A673 (cell line): ENCODE measurements around the gene NPAP1. TPM values are rescaled to one million over a fixed set of nuclear protein-coding genes. Genes with fewer than 3 reads are reported as not detected.

Source experiments
- BruUV-seq: library from RNA; stranded (reverse); fragments of 400-500 nt; replicated peaks from 2 replicates; lab custom pipeline; 2021; lab: Mats Ljungman, UMichigan
- CTCF ChIA-PET: fragments of 300-600 bp; sonication (Branson Sonifier 250); formaldehyde crosslinking; loops from one replicate; lab custom pipeline; 2022; ENCODE audit warnings: antibody characterized with exemption; lab: Charles Lee
- POLR2A ChIA-PET: fragments of 300-600 bp; sonication (Branson Sonifier 250); formaldehyde crosslinking; loops from one replicate; lab custom pipeline; 2022; ENCODE audit warnings: antibody characterized with exemption; ENCODE audit not compliant: low non-redundant PET; lab: Charles Lee
- DNase-seq: peaks from one replicate; pipeline ENCODE4 v3.0.0-alpha.2; 2015; ENCODE audit warnings: low spot score
- H3K27ac ChIP-seq: fragments of 200-600 bp; sonication (generic); 2 replicates; pipeline ENCODE4 v1.5.1; 2016; ENCODE audit warnings: mixed run types, low read depth, mild to moderate bottlenecking, mixed read lengths, antibody characterized with exemption, low read length; ENCODE audit not compliant: poor library complexity, severe bottlenecking
- H3K27me3 ChIP-seq: fragments of 200-600 bp; sonication (generic); replicated peaks from 2 replicates; pipeline ENCODE4 v1.6.1; 2017; ENCODE audit warnings: mixed run types, low read depth, mild to moderate bottlenecking, mixed read lengths, antibody characterized with exemption, low read length; ENCODE audit not compliant: insufficient read depth, poor library complexity
- H3K36me3 ChIP-seq: fragments of 200-600 bp; sonication (generic); 2 replicates; pipeline ENCODE4 v1.6.1; 2016; ENCODE audit warnings: mixed run types, mild to moderate bottlenecking, mixed read lengths, antibody characterized with exemption, low read length; ENCODE audit not compliant: insufficient read depth, poor library complexity, severe bottlenecking
- H3K4me1 ChIP-seq: fragments of 200-600 bp; sonication (generic); 2 replicates; pipeline ENCODE4 v1.6.1; 2017; ENCODE audit warnings: mixed run types, mild to moderate bottlenecking, mixed read lengths, antibody characterized with exemption, low read length; ENCODE audit not compliant: insufficient read depth, poor library complexity, severe bottlenecking
- H3K4me3 ChIP-seq: fragments of 200-600 bp; sonication (generic); 2 replicates; pipeline ENCODE4 v1.5.1; 2016; ENCODE audit warnings: low read depth, mixed run types, mild to moderate bottlenecking, mixed read lengths, low read length; ENCODE audit not compliant: poor library complexity, severe bottlenecking
- H3K9me3 ChIP-seq: fragments of 200-600 bp; sonication (generic); 2 replicates; pipeline ENCODE4 v1.6.1; 2016; ENCODE audit warnings: mixed run types, low read depth, mild to moderate bottlenecking, mixed read lengths, antibody characterized with exemption, low read length; ENCODE audit not compliant: poor library complexity, severe bottlenecking
- EZH2 ChIP-seq: fragments of 200-600 bp; sonication (generic); IDR thresholded peaks from 2 replicates; pipeline ENCODE4 v1.6.1; 2017; ENCODE audit warnings: borderline replicate concordance, low read depth, mild to moderate bottlenecking, mixed read lengths, antibody characterized with exemption, low read length; ENCODE audit not compliant: poor library complexity, severe bottlenecking
- intact Hi-C: fragments of 100-400 bp; cut with micrococcal nuclease; formaldehyde crosslinking; loops from one replicate; pipeline ENCODE4 v1.10.0; 2022; ENCODE audit not compliant: unreplicated experiment
- total RNA-seq: library from RNA; stranded (reverse); gene quantifications from 2 replicates; pipeline ENCODE4 v1.2.3, GENCODE V29; 2021
- TF ChIP-seq, protein P1 (sequence below): fragments of 300-800, 200-600 bp; sonication (generic); conservative IDR thresholded peaks from 2 replicates; pipeline ENCODE4 v1.5.1; 2017; ENCODE audit warnings: low read depth, mild to moderate bottlenecking, antibody characterized with exemption, low read length, moderate library complexity, mixed read lengths

NPAP1 gene
- total RNA-seq, 1 experiment from 2014 or later: not detected

DNA sequence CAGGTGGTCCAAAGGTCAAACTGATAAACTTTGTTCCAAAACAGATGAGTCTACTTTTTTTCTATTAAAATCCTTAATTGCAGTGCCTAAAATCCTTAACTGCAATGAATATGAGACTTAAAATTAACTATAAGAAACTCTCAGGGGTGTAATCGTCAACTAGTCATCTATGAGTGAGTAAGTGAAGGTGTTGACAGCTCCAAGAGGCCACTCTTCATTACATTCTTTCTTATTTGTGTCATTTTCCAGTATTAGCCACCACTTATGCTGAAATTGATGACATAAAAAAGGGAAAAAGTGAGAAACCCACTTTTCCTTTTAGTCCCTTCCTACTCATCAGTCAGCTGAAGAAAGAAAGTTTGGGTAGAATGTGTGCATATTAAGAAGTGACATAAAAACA lies 12.6 kb upstream of the NPAP1 start:
- CTCF ChIA-PET: no interaction called here
- POLR2A ChIA-PET: no interaction called here
- Histone ChIP-seq H3K27ac (no peak overlapping the region), H3K4me1 (no peaks in the 10 kb centered on the region), H3K36me3 (no peaks in the 10 kb centered on the region), H3K4me3 (no peak overlapping the region), H3K27me3 (no peaks in the 10 kb centered on the region), H3K9me3 (peaks cover 59% of the 10 kb centered on the region)
- BruUV-seq: no TSS peak
- TF ChIP-seq EZH2: no peak
- TF ChIP-seq, protein P1, sequence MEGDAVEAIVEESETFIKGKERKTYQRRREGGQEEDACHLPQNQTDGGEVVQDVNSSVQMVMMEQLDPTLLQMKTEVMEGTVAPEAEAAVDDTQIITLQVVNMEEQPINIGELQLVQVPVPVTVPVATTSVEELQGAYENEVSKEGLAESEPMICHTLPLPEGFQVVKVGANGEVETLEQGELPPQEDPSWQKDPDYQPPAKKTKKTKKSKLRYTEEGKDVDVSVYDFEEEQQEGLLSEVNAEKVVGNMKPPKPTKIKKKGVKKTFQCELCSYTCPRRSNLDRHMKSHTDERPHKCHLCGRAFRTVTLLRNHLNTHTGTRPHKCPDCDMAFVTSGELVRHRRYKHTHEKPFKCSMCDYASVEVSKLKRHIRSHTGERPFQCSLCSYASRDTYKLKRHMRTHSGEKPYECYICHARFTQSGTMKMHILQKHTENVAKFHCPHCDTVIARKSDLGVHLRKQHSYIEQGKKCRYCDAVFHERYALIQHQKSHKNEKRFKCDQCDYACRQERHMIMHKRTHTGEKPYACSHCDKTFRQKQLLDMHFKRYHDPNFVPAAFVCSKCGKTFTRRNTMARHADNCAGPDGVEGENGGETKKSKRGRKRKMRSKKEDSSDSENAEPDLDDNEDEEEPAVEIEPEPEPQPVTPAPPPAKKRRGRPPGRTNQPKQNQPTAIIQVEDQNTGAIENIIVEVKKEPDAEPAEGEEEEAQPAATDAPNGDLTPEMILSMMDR: no peak
- intact Hi-C loops: no loop called here
- no peak for DNase-seq

DNA sequence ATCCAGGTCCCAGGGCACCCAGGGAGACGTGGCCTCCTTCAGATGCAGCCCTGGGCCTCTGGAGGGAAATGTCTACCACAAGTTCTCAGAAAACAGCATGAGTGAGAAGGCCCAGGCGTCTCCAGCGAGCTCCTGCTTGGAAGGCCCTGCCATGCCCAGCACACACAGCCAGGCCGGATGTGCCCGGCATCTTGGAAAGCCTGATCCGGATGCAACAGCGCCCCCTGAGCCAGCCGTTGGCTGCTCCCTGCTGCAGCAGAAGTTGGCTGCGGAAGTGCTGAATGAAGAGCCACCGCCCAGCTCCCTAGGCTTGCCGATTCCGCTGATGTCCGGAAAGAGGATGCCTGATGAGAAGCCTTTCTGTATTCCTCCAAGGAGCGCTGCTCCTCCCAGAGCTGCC lies 856 bp downstream of the NPAP1 start:
- CTCF ChIA-PET: no interaction called here
- no peaks in the 10 kb centered on the region for H3K4me1 ChIP-seq
- TF ChIP-seq, protein P1: no peak
- no peak for TF ChIP-seq EZH2
- no TSS peak for BruUV-seq
- POLR2A ChIA-PET: no interaction called here
- intact Hi-C loops: no loop called here
- H3K4me3 ChIP-seq: no peak overlapping the region
- H3K27ac ChIP-seq: no peak overlapping the region
- H3K36me3 ChIP-seq: no peaks in the 10 kb centered on the region
- no peak for DNase-seq
- no peaks in the 10 kb centered on the region for H3K27me3 ChIP-seq
- peaks cover 55% of the 10 kb centered on the region for H3K9me3 ChIP-seq

DNA sequence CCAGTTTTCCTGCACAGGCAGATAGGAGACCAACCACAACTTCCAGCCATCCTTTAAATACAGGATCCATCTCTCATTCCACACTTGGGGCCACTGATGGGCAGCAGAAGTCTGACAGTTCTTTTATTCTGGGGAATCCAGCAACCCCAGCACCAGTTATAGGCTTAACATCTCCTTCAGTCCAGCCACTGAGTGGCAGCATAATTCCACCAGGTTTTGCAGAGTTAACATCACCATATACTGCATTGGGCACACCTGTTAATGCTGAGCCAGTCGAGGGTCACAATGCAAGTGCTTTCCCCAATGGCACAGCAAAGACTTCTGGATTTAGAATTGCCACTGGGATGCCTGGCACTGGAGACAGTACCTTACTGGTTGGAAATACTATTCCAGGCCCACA lies 2.9 kb downstream of the NPAP1 start:
- BruUV-seq: no TSS peak

More for the DNA sequence above, 2.9 kb downstream of the NPAP1 start:
- H3K36me3 ChIP-seq: no peaks in the 10 kb centered on the region
- H3K4me3 ChIP-seq: no peak overlapping the region
- no peaks in the 10 kb centered on the region for H3K4me1 ChIP-seq
- H3K9me3 ChIP-seq: peaks cover 47% of the 10 kb centered on the region
- POLR2A ChIA-PET: no interaction called here
- no peaks in the 10 kb centered on the region for H3K27me3 ChIP-seq
- CTCF ChIA-PET: no interaction called here
- TF ChIP-seq, protein P1: no peak
- TF ChIP-seq EZH2: no peak
- no peak for DNase-seq
- intact Hi-C loops: no loop called here
- H3K27ac ChIP-seq: no peak overlapping the region
